ENCODE measurements around the gene RIMBP3B.
"Not testable (repeated sequence)": the region's sequence is repeated elsewhere in the genome, so short reads cannot be mapped to it uniquely, and the experiment has no call there.

RIMBP3B gene

DNA sequence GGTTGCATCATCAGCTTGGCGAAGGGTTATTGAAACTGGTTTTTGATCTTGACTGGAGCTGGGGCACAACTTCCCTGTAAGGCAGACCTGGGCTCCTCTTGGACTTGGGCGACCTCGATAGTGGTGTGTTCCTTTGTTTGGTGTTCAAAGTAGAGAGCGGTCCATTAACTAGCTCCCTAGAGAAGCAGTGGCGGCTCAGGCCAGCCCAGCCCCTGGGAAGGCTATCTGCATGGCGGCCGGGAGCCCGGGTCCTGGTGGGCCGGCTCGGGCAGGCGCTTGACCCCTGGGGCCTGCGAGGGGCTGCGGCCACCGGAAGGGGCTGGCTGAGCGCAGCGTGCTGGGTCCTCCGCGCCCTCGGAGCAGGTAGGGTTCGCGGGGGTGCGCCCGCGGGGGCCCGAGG is 32.8 kb downstream of the RIMBP3B start:
- not testable (repeated sequence) for DNase-seq (ENCODE audit: low read depth)

DNA sequence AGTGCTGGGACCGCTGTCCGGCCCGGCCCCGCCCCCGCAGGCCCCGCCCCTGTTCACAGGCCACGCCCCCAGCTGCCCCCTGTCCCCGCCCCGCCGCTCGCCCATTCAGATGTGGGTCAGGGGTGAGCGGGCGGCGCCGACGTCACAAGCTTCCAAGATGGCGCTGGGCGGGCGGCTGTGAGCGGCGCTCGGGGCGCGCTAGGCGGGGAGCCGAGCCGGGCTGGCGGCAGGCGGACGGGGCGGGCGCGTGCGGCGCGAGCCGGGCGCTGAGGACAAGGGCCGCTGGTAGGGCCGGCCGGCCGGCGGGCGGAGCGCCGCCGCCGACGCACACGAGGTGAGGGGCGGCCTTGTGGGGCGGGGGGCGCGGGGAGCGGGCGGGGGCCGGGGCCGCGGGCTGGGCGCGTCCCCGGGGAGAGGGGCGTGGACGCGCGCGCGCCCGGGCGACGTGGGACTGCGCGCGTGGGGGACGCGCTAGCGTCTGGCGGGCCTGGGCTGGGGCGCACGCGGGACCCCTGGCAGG is 33.7 kb downstream of the RIMBP3B start, which contains the start of gene HIC2:
Gene HIC2 (plus strand): TSS at position 145 of the 520 bp plus-strand sequence. CDS start 25,461 bp downstream, outside the sequence.
- DNase-seq (ENCODE audit: low read depth), result not testable (repeated sequence)

DNA sequence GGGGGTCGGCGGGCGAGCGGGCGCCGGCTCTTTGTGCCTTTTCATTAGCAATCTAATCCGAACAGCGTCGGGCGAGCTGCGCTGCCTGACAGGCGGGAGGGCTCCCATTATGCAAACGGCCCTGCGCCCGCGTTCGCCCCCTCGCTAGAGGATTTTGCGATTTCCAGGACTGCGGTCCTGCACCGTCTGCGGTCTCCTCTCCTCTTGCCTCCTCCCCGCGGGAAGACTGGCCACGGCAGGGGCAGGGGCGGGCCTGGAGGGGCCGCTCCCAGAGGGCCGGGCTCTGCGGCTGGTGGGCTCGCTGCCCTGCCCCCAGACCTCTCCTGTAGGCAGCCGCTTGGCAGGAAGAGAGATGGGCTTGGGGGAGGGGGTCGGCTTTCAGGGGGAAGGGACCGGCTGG is 34.3 kb downstream of the RIMBP3B start:
- DNase-seq (ENCODE audit: low read depth), result not testable (repeated sequence)

DNA sequence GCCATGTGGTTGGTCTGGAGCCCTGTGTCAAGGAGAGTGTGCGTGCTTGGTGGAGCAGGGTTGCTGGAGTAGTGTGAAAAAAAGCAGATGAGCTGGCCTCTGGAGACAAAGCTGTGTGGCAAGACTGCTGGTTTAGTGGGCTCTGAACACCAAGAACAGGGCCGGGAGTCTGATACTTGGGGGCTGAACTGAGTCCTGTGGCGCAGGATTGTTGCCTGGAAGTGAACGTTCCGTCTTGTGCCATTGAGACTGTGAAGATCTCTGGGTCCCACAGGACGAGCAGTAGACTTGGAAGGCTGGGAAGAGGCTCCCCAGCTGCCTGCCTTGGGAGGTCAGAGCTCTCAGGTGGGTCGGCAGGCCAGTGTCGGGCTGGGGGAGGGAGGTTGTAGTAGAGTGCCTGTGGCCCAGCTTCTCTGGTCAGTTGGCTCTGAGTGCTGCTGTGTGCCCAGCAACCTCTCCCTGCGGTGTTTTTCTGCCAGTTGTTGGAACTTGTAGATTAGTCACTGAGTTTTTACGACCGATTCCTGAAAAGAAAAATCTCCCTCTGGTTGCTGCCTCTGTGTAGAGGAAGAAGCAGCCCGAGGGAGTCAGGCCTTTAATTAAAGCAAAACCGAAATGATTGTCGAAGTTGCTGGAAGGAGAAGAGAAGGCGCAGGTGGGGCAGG is 35.6 kb downstream of the RIMBP3B start:
- DNase-seq (ENCODE audit: low read depth), result not testable (repeated sequence)

DNA sequence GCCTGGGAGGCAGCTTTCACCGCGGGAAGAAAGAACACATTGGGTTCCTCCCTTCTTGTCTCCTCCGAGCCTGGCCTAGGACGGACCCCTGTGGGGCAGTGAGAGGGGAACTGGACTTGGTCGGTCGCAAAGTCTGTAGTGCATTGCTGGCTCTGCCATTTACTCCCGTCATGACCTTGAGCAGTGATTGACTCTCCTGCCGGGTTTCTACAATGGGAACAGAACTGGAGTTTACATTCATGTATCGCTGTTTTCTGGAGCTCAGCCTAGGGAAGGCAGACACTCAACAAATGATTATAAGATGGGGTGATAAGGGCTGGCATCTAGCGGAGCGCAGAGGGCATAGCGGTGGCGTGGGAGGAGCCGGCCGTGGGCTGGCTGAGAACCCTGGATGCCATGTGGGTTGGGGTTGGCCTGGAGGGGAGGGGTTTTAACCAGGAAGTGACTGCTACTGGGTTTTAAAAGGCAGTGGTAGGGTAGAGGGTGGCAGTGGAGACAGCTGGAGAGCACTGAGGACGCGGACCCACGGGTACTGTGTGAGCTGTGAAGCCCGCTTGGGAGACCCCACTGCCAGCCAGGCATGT is 36.7 kb downstream of the RIMBP3B start:
- not testable (repeated sequence) for DNase-seq (ENCODE audit: low read depth)

DNA sequence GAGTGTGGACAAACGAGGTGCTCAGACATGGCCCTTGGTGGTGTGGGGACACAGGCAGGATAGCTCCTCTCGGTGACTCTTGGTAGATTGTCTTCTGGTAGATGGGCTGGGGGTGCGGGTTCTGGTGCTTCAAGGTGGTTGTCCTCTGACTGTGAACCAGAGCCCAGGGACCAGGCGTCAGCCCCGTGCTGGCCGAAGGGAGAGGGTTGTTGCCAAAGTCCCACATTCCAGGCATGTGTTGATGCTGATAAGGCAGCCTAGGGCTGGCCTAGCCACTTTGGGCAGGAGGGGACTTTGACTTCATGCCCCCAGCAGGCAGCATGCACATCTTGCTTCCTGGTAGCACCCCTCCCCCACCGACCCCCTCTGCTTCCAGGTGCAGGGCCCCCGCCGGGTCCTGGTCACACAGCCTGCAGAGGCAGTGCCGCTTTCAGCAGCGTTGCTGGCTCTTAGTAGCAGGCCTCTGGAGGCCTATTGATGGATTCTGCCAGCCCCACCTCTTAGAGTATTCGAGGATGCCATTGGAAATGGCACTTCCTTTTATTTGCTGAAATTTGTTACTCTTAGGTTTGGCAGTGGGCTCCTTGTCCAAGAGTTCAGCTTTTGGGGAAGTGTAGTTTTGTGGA is 40.6 kb downstream of the RIMBP3B start:
- DNase-seq (ENCODE audit: low read depth), result not testable (repeated sequence)

DNA sequence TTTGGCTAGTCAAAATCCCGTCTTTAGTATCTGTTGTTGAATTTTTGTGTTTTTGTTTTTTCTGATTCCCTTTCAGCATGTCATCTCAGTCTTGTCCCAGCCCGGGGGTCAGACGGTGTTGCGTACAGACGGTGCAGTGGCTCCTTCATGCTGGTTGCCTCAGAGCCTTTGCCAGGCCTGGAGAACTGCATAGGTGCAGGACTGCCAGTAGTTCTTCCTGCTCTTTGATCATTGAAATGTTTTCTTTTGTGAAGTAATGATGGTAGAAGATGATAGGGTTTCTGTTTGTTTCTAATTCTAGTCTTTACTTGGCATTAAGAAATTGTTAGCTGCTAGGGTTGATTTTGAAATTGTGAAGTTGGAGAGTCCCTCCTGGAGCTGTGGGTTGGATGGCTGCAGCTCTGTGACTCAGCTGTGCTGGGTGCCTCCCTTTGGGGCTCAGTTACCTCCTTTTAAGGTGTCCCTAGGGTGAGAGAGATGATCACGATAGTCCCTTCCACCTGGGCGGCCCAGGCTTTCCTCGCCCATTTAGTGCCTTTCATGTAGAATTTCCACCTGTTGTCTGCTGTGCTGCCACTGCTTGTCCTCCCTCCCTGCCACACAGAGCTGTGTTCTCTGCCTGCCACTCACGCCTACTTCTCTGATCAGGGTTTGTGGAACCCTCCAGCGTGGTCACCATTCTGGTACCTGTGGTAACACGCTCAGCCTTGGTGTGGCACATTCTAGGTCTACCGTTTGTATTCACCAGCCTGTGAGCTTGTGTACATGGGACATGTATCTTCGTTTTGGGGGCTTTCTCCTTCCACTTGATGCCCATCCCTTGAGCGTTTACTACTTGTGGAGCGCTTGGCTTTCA is 51.1 kb downstream of the RIMBP3B start:
- not testable (repeated sequence) for DNase-seq (ENCODE audit: low read depth)

DNA sequence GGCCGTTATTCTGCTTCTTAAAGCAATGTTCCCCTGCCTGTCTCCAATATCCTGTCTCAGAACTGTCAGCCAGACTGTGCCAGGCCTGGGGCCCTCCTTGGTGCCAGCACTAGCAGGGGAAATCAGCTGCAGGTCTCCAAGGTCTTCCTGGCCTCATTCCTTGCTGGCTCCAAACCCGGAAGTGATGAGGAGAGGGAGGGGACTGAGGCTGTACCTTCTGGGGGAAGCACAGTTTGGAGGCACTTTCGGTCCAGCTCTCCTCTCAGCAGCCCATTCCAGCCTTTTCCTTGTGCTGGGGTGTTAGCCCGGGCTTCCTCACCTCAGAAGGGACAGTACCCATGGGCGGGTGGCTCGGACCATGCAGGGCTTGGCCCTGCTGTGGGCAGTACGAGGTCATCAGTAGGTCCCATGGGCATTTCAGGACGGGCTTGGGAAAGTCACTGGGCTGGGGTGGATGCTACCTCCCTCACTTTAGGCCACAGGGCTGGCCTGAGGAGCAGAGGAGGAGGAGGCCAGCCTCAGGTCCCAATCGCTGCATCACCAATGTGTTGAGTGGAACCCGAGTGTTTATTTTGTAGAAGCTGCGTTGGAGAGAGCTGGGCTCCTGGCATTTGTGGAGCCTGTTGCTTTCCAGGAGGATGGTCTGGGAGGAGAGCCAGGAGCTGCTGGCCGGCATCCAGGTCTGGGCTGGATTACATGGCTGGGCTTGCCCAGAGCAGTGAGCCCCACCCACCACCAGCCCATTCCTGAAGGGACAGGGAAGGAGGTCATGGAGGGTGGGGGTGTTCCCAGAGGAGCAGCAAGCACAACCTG is 52.7 kb downstream of the RIMBP3B start:
- DNase-seq (ENCODE audit: low read depth), result not testable (repeated sequence)

DNA sequence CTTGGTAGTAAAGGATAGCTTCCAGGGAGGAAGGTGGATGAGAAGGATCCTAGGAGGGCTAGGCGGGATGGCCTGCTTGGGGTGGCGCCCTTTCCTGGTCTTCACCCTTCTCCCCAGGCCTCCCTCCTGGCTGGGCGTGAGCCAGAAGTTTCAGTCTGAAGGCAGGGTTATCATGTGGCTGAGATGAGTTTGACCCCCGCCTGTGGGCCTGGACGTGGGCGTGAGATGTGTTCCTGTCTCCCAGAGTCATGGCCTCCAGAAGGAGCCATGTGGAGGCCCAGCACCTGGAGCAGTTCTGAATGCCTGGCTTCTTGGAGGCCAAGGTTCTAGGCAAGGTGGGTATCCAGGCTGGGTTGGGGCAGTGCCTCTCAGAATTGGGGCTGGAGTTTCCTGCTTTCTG is 54.5 kb downstream of the RIMBP3B start:
- DNase-seq (ENCODE audit: low read depth), result not testable (repeated sequence)

Data from stromal cell of bone marrow (primary cell).